Neural crest cell (in vitro differentiated cells): ENCODE measurements around the gene POLR3K. TPM values are rescaled to one million over a fixed set of nuclear protein-coding genes. Genes with fewer than 3 reads are reported as not detected.

Source experiments
- DNase-seq: peaks from one replicate; pipeline ENCODE4 v3.0.0; 2021; ENCODE audit warnings: low read depth, mixed read lengths, low spot score
- H3K27ac Mint-ChIP-seq: one replicate; pipeline ENCODE4 v1.8.0; 2021; ENCODE audit warnings: mild to moderate bottlenecking, mixed read lengths; ENCODE audit not compliant: unreplicated experiment
- H3K27me3 Mint-ChIP-seq: 2 replicates; pipeline ENCODE4 v1.8.0; 2021; ENCODE audit warnings: low read depth, mild to moderate bottlenecking, mixed read lengths
- H3K36me3 Mint-ChIP-seq: 2 replicates; pipeline ENCODE4 v1.8.0; 2021; ENCODE audit warnings: low read depth, mild to moderate bottlenecking, mixed read lengths
- H3K4me1 Mint-ChIP-seq: 2 replicates; pipeline ENCODE4 v1.8.0; 2021; ENCODE audit warnings: mixed read lengths
- H3K4me3 Mint-ChIP-seq: one replicate; pipeline ENCODE4 v1.8.0; 2021; ENCODE audit warnings: mild to moderate bottlenecking, mixed read lengths
- H3K9me3 Mint-ChIP-seq: 2 replicates; pipeline ENCODE4 v1.8.0; 2021; ENCODE audit warnings: mixed read lengths
- CTCF ChIP-seq: fragments of 200-600 bp; sonication (generic); conservative IDR thresholded peaks from 2 replicates; pipeline ENCODE4 v1.5.0; 2021; ENCODE audit warnings: antibody characterized with exemption, mild to moderate bottlenecking
- total RNA-seq: library from RNA; stranded (reverse); gene quantifications from 2 replicates; pipeline ENCODE4 v1.2.1, GENCODE V29; 2021

Gene POLR3K
- total RNA-seq, 1 donor from 2014 or later: 36.7 TPM

DNA sequence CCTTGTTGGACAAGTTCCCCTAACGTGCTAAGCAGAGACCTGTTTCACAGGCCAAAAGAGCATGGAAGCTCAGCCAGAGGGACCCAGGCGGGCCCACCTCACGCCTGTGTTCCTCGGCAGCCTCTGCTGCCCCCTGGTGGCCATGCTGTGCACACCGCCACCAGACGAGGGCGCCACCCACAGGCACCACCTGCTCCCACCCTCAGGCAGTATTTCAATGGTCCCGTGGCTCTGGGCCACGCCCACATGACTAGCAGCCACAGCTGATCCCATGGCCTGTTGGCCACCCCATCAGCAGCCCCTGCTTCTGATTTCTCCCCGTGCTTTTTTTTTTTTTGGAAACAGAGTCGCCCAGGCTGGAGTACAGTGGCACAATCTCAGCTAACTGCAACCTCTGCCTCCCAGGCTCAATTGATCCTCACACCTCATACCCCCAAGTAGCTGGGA, 43.5 kb upstream of the POLR3K start:
- TF ChIP-seq CTCF: peak; percentile 97
- H3K9me3 Mint-ChIP-seq: no peaks in the 10 kb centered on the region
- no peaks in the 10 kb centered on the region for H3K36me3 Mint-ChIP-seq
- no peak overlapping the region for H3K4me3 Mint-ChIP-seq
- peak overlapping the region; percentile 62 for H3K27ac Mint-ChIP-seq
- no peaks in the 10 kb centered on the region for H3K27me3 Mint-ChIP-seq
- peaks cover 20% of the 10 kb centered on the region for H3K4me1 Mint-ChIP-seq
- peak; percentile 83 for DNase-seq

- no peak for DNase-seq
- Mint-ChIP-seq H3K27me3 (no peaks in the 10 kb centered on the region), H3K4me3 (no peak overlapping the region), H3K4me1 (peaks cover 12% of the 10 kb centered on the region), H3K9me3 (no peaks in the 10 kb centered on the region), H3K36me3 (no peaks in the 10 kb centered on the region), H3K27ac (peak overlapping the region; percentile 65)
- no peak for TF ChIP-seq CTCF
Observed at GRCh38 chr16:94918-95265, 41.5 kb upstream of the POLR3K start.

- peaks cover 12% of the 10 kb centered on the region for H3K4me1 Mint-ChIP-seq
Observed at GRCh38 chr16:92431-93339, 39.3 kb upstream of the POLR3K start.

GRCh38 chr16:91484-91883, 38.1 kb upstream of the POLR3K start:
- Mint-ChIP-seq H3K27me3 (no peaks in the 10 kb centered on the region), H3K4me1 (peaks cover 7% of the 10 kb centered on the region), H3K27ac (no peak overlapping the region), H3K36me3 (no peaks in the 10 kb centered on the region), H3K9me3 (no peaks in the 10 kb centered on the region), H3K4me3 (peak overlapping the region; percentile 67)
- no peak for DNase-seq
- TF ChIP-seq CTCF: no peak

More at GRCh38 chr16:92431-93339, 39.3 kb upstream of the POLR3K start:
- Mint-ChIP-seq H3K9me3 (no peaks in the 10 kb centered on the region), H3K27ac (no peak overlapping the region), H3K4me3 (no peak overlapping the region), H3K36me3 (no peaks in the 10 kb centered on the region), H3K27me3 (no peaks in the 10 kb centered on the region)
- no peak for DNase-seq
- no peak for TF ChIP-seq CTCF

- H3K4me1 Mint-ChIP-seq: no peaks in the 10 kb centered on the region
- no peak overlapping the region for H3K4me3 Mint-ChIP-seq
- no peaks in the 10 kb centered on the region for H3K9me3 Mint-ChIP-seq
- no peaks in the 10 kb centered on the region for H3K36me3 Mint-ChIP-seq
- no peaks in the 10 kb centered on the region for H3K27me3 Mint-ChIP-seq
- DNase-seq: no peak
- no peak overlapping the region for H3K27ac Mint-ChIP-seq
- TF ChIP-seq CTCF: no peak
Observed at GRCh38 chr16:89391-90302, 36.2 kb upstream of the POLR3K start.
